HEK293 (cell line): ENCODE results near the gene ACOX2.

Experiments
- CTCF ChIA-PET: fragments of 350-600 bp; formaldehyde crosslinking; extraction: SDS; loops from one replicate; lab custom pipeline; 2021; ENCODE audit warnings: antibody characterized with exemption; lab: Yijun Ruan, JAX
- POLR2A ChIA-PET: fragments of 300-600 bp; formaldehyde crosslinking; extraction: SDS; loops from one replicate; lab custom pipeline; 2020; ENCODE audit warnings: antibody characterized with exemption, inconsistent platforms; lab: Yijun Ruan, JAX
- H3K27ac ChIP-seq: fragments of 200-500 bp; sonication (Bioruptor generic); 2 replicates; pipeline ENCODE4 v1.5.1; 2014; ENCODE audit warnings: low read depth, low read length, control low read depth, inconsistent platforms; ENCODE audit errors: extremely low read depth
- H3K36me3 ChIP-seq, 2 experiments: fragments of 200-500 bp in 1 of 2; sonication (Bioruptor generic) in 1 of 2; 1 replicate in 1 of 2; 2 replicates in 1 of 2; pipeline ENCODE4 v1.5.1; 2014 to 2017; ENCODE audit warnings: inconsistent platforms in 2 of 2, low read length in 2 of 2; ENCODE audit not compliant: control insufficient read depth in 2 of 2, insufficient read depth in 1 of 2
- H3K4me1 ChIP-seq: fragments of 200-500 bp; sonication (Bioruptor generic); 2 replicates; pipeline ENCODE4 v1.5.1; 2014; ENCODE audit warnings: mild to moderate bottlenecking, low read length, inconsistent platforms; ENCODE audit not compliant: control insufficient read depth, insufficient read depth
- H3K4me3 ChIP-seq: 2 replicates; pipeline ENCODE4 v1.5.1; 2011; ENCODE audit warnings: low read depth, mild to moderate bottlenecking, control low read depth, low read length, moderate library complexity
- H3K9me3 ChIP-seq: fragments of 200-500 bp; sonication (Bioruptor generic); 2 replicates; pipeline ENCODE4 v1.5.1; 2014; ENCODE audit warnings: low read depth, low read length, inconsistent platforms; ENCODE audit not compliant: control insufficient read depth, insufficient read depth
- FEZF1 ChIP-seq: fragments of 450-650 bp; formaldehyde crosslinking; IDR thresholded peaks from 2 replicates; pipeline ENCODE4 v1.5.1; 2016; ENCODE audit warnings: missing biosample characterization, missing genetic modification characterization
- GLI2 ChIP-seq: fragments of 450-650 bp; formaldehyde crosslinking; IDR thresholded peaks from 2 replicates; pipeline ENCODE4; 2017; ENCODE audit warnings: missing biosample characterization, missing genetic modification characterization, low read depth, borderline replicate concordance
- GLIS1 ChIP-seq: fragments of 450-650 bp; formaldehyde crosslinking; IDR thresholded peaks from 2 replicates; pipeline ENCODE4 v1.5.1; 2016; ENCODE audit warnings: missing biosample characterization, missing genetic modification characterization
- GLIS2 ChIP-seq: fragments of 450-650 bp; formaldehyde crosslinking; IDR thresholded peaks from 2 replicates; pipeline ENCODE4 v1.5.1; 2016; ENCODE audit warnings: missing biosample characterization, missing genetic modification characterization
- IKZF3 ChIP-seq: fragments of 450-650 bp; IDR thresholded peaks from 2 replicates; pipeline ENCODE4 v1.5.0; 2018; ENCODE audit warnings: missing biosample characterization, mild to moderate bottlenecking, missing genetic modification characterization, moderate library complexity
- KLF1 ChIP-seq: fragments of 450-650 bp; formaldehyde crosslinking; IDR thresholded peaks from 2 replicates; pipeline ENCODE4 v1.5.1; 2016; ENCODE audit warnings: missing biosample characterization, missing genetic modification characterization
- MZF1 ChIP-seq: fragments of 450-650 bp; formaldehyde crosslinking; IDR thresholded peaks from 2 replicates; pipeline ENCODE4 v1.5.1; 2017; ENCODE audit warnings: missing biosample characterization, missing genetic modification characterization, borderline replicate concordance
- PATZ1 ChIP-seq: fragments of 450-650 bp; formaldehyde crosslinking; IDR thresholded peaks from 2 replicates; pipeline ENCODE4 v1.5.1; 2016; ENCODE audit warnings: missing biosample characterization, missing genetic modification characterization
- RBAK ChIP-seq: fragments of 450-650 bp; formaldehyde crosslinking; IDR thresholded peaks from 2 replicates; pipeline ENCODE4 v1.5.1; 2016; ENCODE audit warnings: missing biosample characterization, missing genetic modification characterization
- ZBTB6 ChIP-seq: fragments of 450-650 bp; formaldehyde crosslinking; IDR thresholded peaks from 2 replicates; pipeline ENCODE4 v1.5.1; 2017; ENCODE audit warnings: missing biosample characterization, missing genetic modification characterization
- ZBTB7A ChIP-seq: fragments of 450-650 bp; formaldehyde crosslinking; IDR thresholded peaks from 2 replicates; pipeline ENCODE4 v1.5.1; 2016; ENCODE audit warnings: low read depth, missing biosample characterization, missing genetic modification characterization
- ZEB2 ChIP-seq: fragments of 450-650 bp; formaldehyde crosslinking; IDR thresholded peaks from 2 replicates; pipeline ENCODE4 v1.5.1; 2016; ENCODE audit warnings: missing biosample characterization, missing genetic modification characterization
- ZFP37 ChIP-seq: fragments of 450-650 bp; formaldehyde crosslinking; IDR thresholded peaks from 2 replicates; pipeline ENCODE4 v1.5.1; 2016; ENCODE audit warnings: missing biosample characterization, missing genetic modification characterization
- ZFP69B ChIP-seq: fragments of 450-650 bp; formaldehyde crosslinking; IDR thresholded peaks from 2 replicates; pipeline ENCODE4 v1.5.1; 2016; ENCODE audit warnings: missing biosample characterization, missing genetic modification characterization
- ZIC2 ChIP-seq: fragments of 450-650 bp; formaldehyde crosslinking; IDR thresholded peaks from 2 replicates; pipeline ENCODE4 v1.5.1; 2016; ENCODE audit warnings: missing biosample characterization, missing genetic modification characterization
- ZNF140 ChIP-seq: fragments of 450-650 bp; formaldehyde crosslinking; IDR thresholded peaks from 2 replicates; pipeline ENCODE4 v1.5.1; 2016; ENCODE audit warnings: missing biosample characterization, missing genetic modification characterization
- ZNF248 ChIP-seq: fragments of 450-650 bp; formaldehyde crosslinking; IDR thresholded peaks from 2 replicates; pipeline ENCODE4 v1.5.1; 2017; ENCODE audit warnings: missing biosample characterization, missing genetic modification characterization
- ZNF335 ChIP-seq: fragments of 450-650 bp; formaldehyde crosslinking; conservative IDR thresholded peaks from 2 replicates; pipeline ENCODE4 v1.5.1; 2016; ENCODE audit warnings: missing biosample characterization, missing genetic modification characterization
- ZNF350 ChIP-seq: fragments of 450-650 bp; formaldehyde crosslinking; IDR thresholded peaks from 2 replicates; pipeline ENCODE4 v1.5.0; 2017; ENCODE audit warnings: missing biosample characterization, mild to moderate bottlenecking, missing genetic modification characterization
- ZNF488 ChIP-seq: fragments of 450-650 bp; formaldehyde crosslinking; IDR thresholded peaks from 2 replicates; pipeline ENCODE4 v1.5.1; 2016; ENCODE audit warnings: missing biosample characterization, missing genetic modification characterization
- ZNF510 ChIP-seq: fragments of 450-650 bp; formaldehyde crosslinking; IDR thresholded peaks from 2 replicates; pipeline ENCODE4 v1.5.1; 2018; ENCODE audit warnings: mild to moderate bottlenecking, missing genetic modification characterization, missing biosample characterization; ENCODE audit not compliant: insufficient replicate concordance
- ZNF571 ChIP-seq: fragments of 450-650 bp; formaldehyde crosslinking; IDR thresholded peaks from 2 replicates; pipeline ENCODE4 v1.5.0; 2017; ENCODE audit warnings: missing biosample characterization, missing genetic modification characterization
- ZNF704 ChIP-seq: fragments of 450-650 bp; formaldehyde crosslinking; IDR thresholded peaks from 2 replicates; pipeline ENCODE4 v1.5.1; 2016; ENCODE audit warnings: missing biosample characterization, missing genetic modification characterization
- ZNF792 ChIP-seq: fragments of 450-650 bp; formaldehyde crosslinking; IDR thresholded peaks from 2 replicates; pipeline ENCODE4 v1.5.1; 2016; ENCODE audit warnings: missing biosample characterization, missing genetic modification characterization

The ACOX2 gene

GRCh38 chr3:58491506-58492402 lies 45.2 kb downstream of the ACOX2 start, which contains the start of gene KCTD6 (continued):
- TF ChIP-seq ZNF488 (tag by site-specific recombination): no peak
- no peak for TF ChIP-seq ZFP37 (tag by site-specific recombination)
- no peak for TF ChIP-seq ZNF571 (tag by site-specific recombination)
- no peak for TF ChIP-seq ZFP69B (tag by site-specific recombination)
- no peak for TF ChIP-seq IKZF3
- TF ChIP-seq KLF1 (tag by site-specific recombination): peak; percentile 33; the same call in 1 of the 2 replicates
- TF ChIP-seq ZBTB7A (tag by site-specific recombination): no peak
- peak; percentile 40 for TF ChIP-seq ZIC2 (tag by site-specific recombination)
- TF ChIP-seq FEZF1 (tag by site-specific recombination): no peak
- TF ChIP-seq GLIS1: peak; percentile 35; the same call in 1 of the 2 replicates
- TF ChIP-seq ZNF140: no peak
- no peak for TF ChIP-seq ZNF510
- TF ChIP-seq ZNF704 (tag by site-specific recombination): no peak
- TF ChIP-seq ZNF350: no peak
- peak; percentile 58 for TF ChIP-seq GLIS2
- no peak for TF ChIP-seq GLI2
- TF ChIP-seq ZNF792 (tag by site-specific recombination): no peak
- TF ChIP-seq PATZ1 (tag by site-specific recombination): 0 out of 2 replicates have a peak, but pooled peaks have one; percentile 12
- peak; percentile 79 for TF ChIP-seq ZNF335 (tag by site-specific recombination)
- no peak for TF ChIP-seq ZEB2 (tag by site-specific recombination)

- POLR2A ChIA-PET: interaction anchor here (1.4 kb wide), 1 partner anchor 27 kb away, joined by 3 read pairs; no protein-coding TSS in a partner anchor
- CTCF ChIA-PET: interaction anchor here (0.5 to 3.3 kb wide), 10 partner anchors 9 to 809 kb away, joined by 3 to 12 read pairs (median 4); partner anchors contain the start of gene RPP14
These were observed 46.0 kb downstream of the ACOX2 start for GRCh38 chr3:58490860-58491501.

More at GRCh38 chr3:58490860-58491501, 46.0 kb downstream of the ACOX2 start:
- Histone ChIP-seq H3K36me3 (no peaks in the 10 kb centered on the region), H3K27ac (no peak overlapping the region), H3K4me3 (no peak overlapping the region), H3K9me3 (no peaks in the 10 kb centered on the region), H3K4me1 (peaks cover 8% of the 10 kb centered on the region; the same call in 1 of the 2 replicates)
- TF ChIP-seq ZNF248 (tag by site-specific recombination) (no peak), GLI2 (no peak), MZF1 (tag by site-specific recombination) (no peak), ZBTB6 (tag by site-specific recombination) (no peak), RBAK (no peak)
